ENCODE results near the gene BCL7A.

The BCL7A gene

GRCh38 chr12:122081083-122081696 lies 59.5 kb downstream of the BCL7A start:
- no peak for DNase-seq (ENCODE audit: low spot score)
- in situ Hi-C loops (cut with MboI; ENCODE audit: low sequenced_read_pairs, unreplicated experiment), result no loop called here
- no peak for TF ChIP-seq CTCF (IDR thresholded peaks at IDR 0.05; ENCODE audit: borderline replicate concordance, control extremely low read depth, extremely low read depth, insufficient read depth, missing control alignments)

- peak; percentile 19 for TF ChIP-seq CTCF (IDR thresholded peaks at IDR 0.05; ENCODE audit: borderline replicate concordance, control extremely low read depth, extremely low read depth, insufficient read depth, missing control alignments)
- DNase-seq (ENCODE audit: low spot score), result peak; percentile 59
- in situ Hi-C loops (cut with MboI; ENCODE audit: low sequenced_read_pairs, unreplicated experiment), result no loop called here
Observed at GRCh38 chr12:122081697-122082221, 60.1 kb downstream of the BCL7A start.

- in situ Hi-C loops (cut with MboI; ENCODE audit: low sequenced_read_pairs, unreplicated experiment), result no loop called here
Observed at GRCh38 chr12:122082621-122083356, 61.1 kb downstream of the BCL7A start.

GRCh38 chr12:122084857-122085405 lies 63.2 kb downstream of the BCL7A start:
- in situ Hi-C loops (cut with MboI; ENCODE audit: low sequenced_read_pairs, unreplicated experiment), result no loop called here
- no peak for TF ChIP-seq CTCF (IDR thresholded peaks at IDR 0.05; ENCODE audit: borderline replicate concordance, control extremely low read depth, extremely low read depth, insufficient read depth, missing control alignments)
- DNase-seq (ENCODE audit: low spot score), result no peak

More at GRCh38 chr12:122082621-122083356, 61.1 kb downstream of the BCL7A start:
- DNase-seq (ENCODE audit: low spot score), result no peak
- no peak for TF ChIP-seq CTCF (IDR thresholded peaks at IDR 0.05; ENCODE audit: borderline replicate concordance, control extremely low read depth, extremely low read depth, insufficient read depth, missing control alignments)

GRCh38 chr12:122085591-122085990 lies 63.9 kb downstream of the BCL7A start:
- no peak for TF ChIP-seq CTCF (IDR thresholded peaks at IDR 0.05; ENCODE audit: borderline replicate concordance, control extremely low read depth, extremely low read depth, insufficient read depth, missing control alignments)
- in situ Hi-C loops (cut with MboI; ENCODE audit: low sequenced_read_pairs, unreplicated experiment), result no loop called here
- no peak for DNase-seq (ENCODE audit: low spot score)

GRCh38 chr12:122086116-122086515 lies 64.4 kb downstream of the BCL7A start:
- DNase-seq (ENCODE audit: low spot score), result no peak
- in situ Hi-C loops (cut with MboI; ENCODE audit: low sequenced_read_pairs, unreplicated experiment), result no loop called here
- TF ChIP-seq CTCF (IDR thresholded peaks at IDR 0.05; ENCODE audit: borderline replicate concordance, control extremely low read depth, extremely low read depth, insufficient read depth, missing control alignments), result no peak

All from GM13976 (cell line).